C4-2B (cell line): ENCODE data around the gene PPM1G.

Source experiments
- ZFX ChIP-seq: fragments of 450-650 bp; IDR thresholded peaks from 2 replicates; pipeline ENCODE4 v1.6.1; 2017
- TF ChIP-seq, protein P1 (sequence below): fragments of 450-650 bp; conservative IDR thresholded peaks from 2 replicates; pipeline ENCODE4 v1.5.1; 2017; ENCODE audit warnings: mild to moderate bottlenecking

DNA sequence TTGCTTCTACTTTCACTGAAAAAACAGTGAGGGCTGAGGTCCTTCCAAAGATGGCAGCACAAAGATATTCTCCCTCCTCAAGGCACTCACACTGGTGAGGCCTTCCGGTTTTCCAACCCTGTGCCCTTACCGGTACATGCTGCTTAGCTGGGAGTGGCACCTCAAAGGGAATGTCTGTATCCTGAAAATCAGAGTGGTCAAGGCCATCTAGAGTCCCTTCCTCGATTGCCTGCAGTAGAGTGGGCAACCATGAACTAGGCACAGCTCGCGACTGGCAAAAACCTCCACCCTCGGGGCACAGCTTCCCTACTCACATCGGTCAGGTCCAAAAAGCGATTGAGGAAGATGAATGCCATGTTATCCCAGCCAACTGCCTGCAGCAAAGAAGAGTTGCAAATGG is 36.2 kb upstream of the PPM1G start:
- TF ChIP-seq, protein P1, sequence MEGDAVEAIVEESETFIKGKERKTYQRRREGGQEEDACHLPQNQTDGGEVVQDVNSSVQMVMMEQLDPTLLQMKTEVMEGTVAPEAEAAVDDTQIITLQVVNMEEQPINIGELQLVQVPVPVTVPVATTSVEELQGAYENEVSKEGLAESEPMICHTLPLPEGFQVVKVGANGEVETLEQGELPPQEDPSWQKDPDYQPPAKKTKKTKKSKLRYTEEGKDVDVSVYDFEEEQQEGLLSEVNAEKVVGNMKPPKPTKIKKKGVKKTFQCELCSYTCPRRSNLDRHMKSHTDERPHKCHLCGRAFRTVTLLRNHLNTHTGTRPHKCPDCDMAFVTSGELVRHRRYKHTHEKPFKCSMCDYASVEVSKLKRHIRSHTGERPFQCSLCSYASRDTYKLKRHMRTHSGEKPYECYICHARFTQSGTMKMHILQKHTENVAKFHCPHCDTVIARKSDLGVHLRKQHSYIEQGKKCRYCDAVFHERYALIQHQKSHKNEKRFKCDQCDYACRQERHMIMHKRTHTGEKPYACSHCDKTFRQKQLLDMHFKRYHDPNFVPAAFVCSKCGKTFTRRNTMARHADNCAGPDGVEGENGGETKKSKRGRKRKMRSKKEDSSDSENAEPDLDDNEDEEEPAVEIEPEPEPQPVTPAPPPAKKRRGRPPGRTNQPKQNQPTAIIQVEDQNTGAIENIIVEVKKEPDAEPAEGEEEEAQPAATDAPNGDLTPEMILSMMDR = no peak
- TF ChIP-seq ZFX = no peak
